HG03571 (cell line): ENCODE results near the gene TCERG1L.
"Not testable (repeated sequence)": the region's sequence is repeated elsewhere in the genome, so short reads cannot be mapped to it uniquely, and the experiment has no call there.

ENCODE experiments used
- ATAC-seq: cut with Tn5 transposase; IDR thresholded peaks from one replicate; pipeline ENCODE4 v1.9.1; 2021; ENCODE audit not compliant: unreplicated experiment

TCERG1L gene

GRCh38 chr10:131311661-131312477, at the start of gene TCERG1L:
TSS of gene TCERG1L (minus strand) at chr10:131311721. CDS start at chr10:131311635, 86 bp downstream.
- no peak for ATAC-seq

- ATAC-seq = no peak
Measured at GRCh38 chr10:131358741-131359442, 47.4 kb upstream of the TCERG1L start.

GRCh38 chr10:131356442-131356841, 44.9 kb upstream of the TCERG1L start:
- no peak for ATAC-seq

- no peak for ATAC-seq
Measured at GRCh38 chr10:131355881-131356280, 44.4 kb upstream of the TCERG1L start.

GRCh38 chr10:131355056-131355455, 43.5 kb upstream of the TCERG1L start:
- ATAC-seq = no peak

- no peak for ATAC-seq
Measured at GRCh38 chr10:131354380-131354779, 42.9 kb upstream of the TCERG1L start.

- no peak for ATAC-seq
Measured at GRCh38 chr10:131352765-131353290, 41.3 kb upstream of the TCERG1L start.

- no peak for ATAC-seq
Measured at GRCh38 chr10:131350660-131351059, 39.1 kb upstream of the TCERG1L start.

GRCh38 chr10:131350245-131350644, 38.7 kb upstream of the TCERG1L start:
- ATAC-seq = no peak

GRCh38 chr10:131346456-131346855, 34.9 kb upstream of the TCERG1L start:
- no peak for ATAC-seq

GRCh38 chr10:131345691-131346090, 34.2 kb upstream of the TCERG1L start:
- ATAC-seq = no peak

GRCh38 chr10:131344747-131345146, 33.2 kb upstream of the TCERG1L start:
- ATAC-seq = no peak

- no peak for ATAC-seq
Measured at GRCh38 chr10:131337741-131338140, 26.2 kb upstream of the TCERG1L start.

- ATAC-seq = no peak
Measured at GRCh38 chr10:131332821-131333220, 21.3 kb upstream of the TCERG1L start.

- ATAC-seq = no peak
Measured at GRCh38 chr10:131323880-131324279, 12.4 kb upstream of the TCERG1L start.

GRCh38 chr10:131323025-131323424, 11.5 kb upstream of the TCERG1L start:
- no peak for ATAC-seq

- ATAC-seq = not testable (repeated sequence)
Measured at GRCh38 chr10:131322575-131322974, 11.1 kb upstream of the TCERG1L start.

- no peak for ATAC-seq
Measured at GRCh38 chr10:131320860-131321604, 9.5 kb upstream of the TCERG1L start.

- no peak for ATAC-seq
Measured at GRCh38 chr10:131318814-131319213, 7.3 kb upstream of the TCERG1L start.

- no peak for ATAC-seq
Measured at GRCh38 chr10:131318291-131318690, 6.8 kb upstream of the TCERG1L start.

- no peak for ATAC-seq
Measured at GRCh38 chr10:131316321-131317075, 5.0 kb upstream of the TCERG1L start.
